DOHH2 (cell line): ENCODE measurements around the gene TBX4.

Experiments used
- H3F3A ChIP-seq: fragments of 200-600 bp; sonication (generic), shearing (Covaris generic); 2 replicates; pipeline ENCODE4 v1.6.0; 2016; ENCODE audit warnings: antibody characterized with exemption, mild to moderate bottlenecking; ENCODE audit not compliant: control insufficient read depth, insufficient read depth
- H3K27ac ChIP-seq: fragments of 200-600 bp; sonication (generic); 2 replicates; pipeline ENCODE4 v1.5.1; 2014; ENCODE audit warnings: low read depth, mild to moderate bottlenecking, low read length, moderate library complexity
- H3K27me3 ChIP-seq: fragments of 200-600 bp; sonication (generic); 2 replicates; pipeline ENCODE4 v1.6.1; 2014; ENCODE audit warnings: mild to moderate bottlenecking, low read length, mixed read lengths; ENCODE audit not compliant: control insufficient read depth
- H3K36me3 ChIP-seq: fragments of 200-600 bp; sonication (generic); 2 replicates; pipeline ENCODE4 v1.6.1; 2014; ENCODE audit warnings: mild to moderate bottlenecking, low read length, moderate library complexity, mixed read lengths; ENCODE audit not compliant: control insufficient read depth
- H3K4me1 ChIP-seq: fragments of 200-600 bp; sonication (generic); 2 replicates; pipeline ENCODE4 v1.6.1; 2014; ENCODE audit warnings: mild to moderate bottlenecking, low read length, mixed read lengths; ENCODE audit not compliant: control insufficient read depth
- H3K4me2 ChIP-seq: fragments of 200-600 bp; sonication (generic); 2 replicates; pipeline ENCODE4 v1.6.0; 2014; ENCODE audit warnings: mild to moderate bottlenecking, low read length, moderate library complexity
- H3K4me3 ChIP-seq: fragments of 200-600 bp; sonication (generic); 2 replicates; pipeline ENCODE4 v1.5.1; 2014; ENCODE audit warnings: mild to moderate bottlenecking, low read length, mixed read lengths
- H3K79me2 ChIP-seq: fragments of 200-600 bp; sonication (generic); 2 replicates; pipeline ENCODE4 v1.6.1; 2014; ENCODE audit warnings: mild to moderate bottlenecking, low read length, mixed read lengths; ENCODE audit not compliant: control insufficient read depth
- H3K9me2 ChIP-seq: fragments of 200-600 bp; sonication (generic); replicated peaks from 2 replicates; pipeline ENCODE4 v1.6.1; 2014; ENCODE audit warnings: mild to moderate bottlenecking, low read length, mixed read lengths; ENCODE audit not compliant: control insufficient read depth
- H3K9me3 ChIP-seq: fragments of 200-600 bp; sonication (generic); 2 replicates; pipeline ENCODE4 v1.6.1; 2014; ENCODE audit warnings: antibody characterized with exemption, low read length, mixed read lengths; ENCODE audit not compliant: control insufficient read depth, insufficient read depth
- H4K20me1 ChIP-seq: fragments of 200-600 bp; sonication (generic); 2 replicates; pipeline ENCODE4 v1.6.0; 2014; ENCODE audit warnings: low read depth, mild to moderate bottlenecking, antibody characterized with exemption, low read length, moderate library complexity; ENCODE audit not compliant: control insufficient read depth, insufficient read depth
- EZH2phosphoT487 ChIP-seq: fragments of 200-600 bp; sonication (generic); IDR thresholded peaks from 2 replicates; pipeline ENCODE4 v1.6.1; 2017; ENCODE audit warnings: borderline replicate concordance, mild to moderate bottlenecking, antibody characterized with exemption, low read length, moderate library complexity, mixed read lengths
- TF ChIP-seq, protein P1 (sequence below): fragments of 200-600 bp; sonication (generic); IDR thresholded peaks from one replicate; pipeline ENCODE4 v1.5.1; 2014; ENCODE audit warnings: antibody characterized with exemption, mild to moderate bottlenecking, low read depth, low read length; ENCODE audit not compliant: poor library complexity, severe bottlenecking

Gene TBX4

DNA sequence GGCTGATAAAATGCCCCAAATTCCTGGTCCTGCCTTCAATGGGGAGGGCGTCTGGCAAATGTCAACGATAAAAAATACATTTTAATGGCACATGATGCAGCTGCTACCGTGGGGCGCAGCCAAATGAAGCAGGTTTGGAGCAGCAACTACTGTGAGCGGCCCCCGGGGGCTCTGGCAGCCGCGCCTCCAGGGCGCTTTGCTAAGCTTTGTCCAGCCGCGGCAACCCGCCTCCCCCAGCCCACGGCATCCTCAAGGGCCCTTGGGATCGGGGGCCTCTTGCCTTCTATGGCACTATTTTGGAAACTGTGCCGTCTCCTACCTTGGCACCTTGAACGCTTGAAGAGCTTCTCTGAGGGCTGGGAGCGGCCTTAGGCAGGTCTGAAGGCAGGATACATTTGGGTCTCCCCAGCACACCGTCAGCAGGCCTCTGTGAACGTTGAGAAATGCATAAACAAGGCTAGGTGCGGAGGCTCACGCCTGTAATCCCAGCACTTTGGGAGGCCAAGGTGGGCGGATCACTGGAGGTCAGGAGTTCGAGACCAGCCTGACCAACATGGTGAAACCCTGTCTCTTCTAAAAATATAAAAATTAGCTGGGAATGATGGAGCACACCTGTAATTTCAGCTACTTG, 25.1 kb downstream of the TBX4 start:
- Histone ChIP-seq H3K4me3 (no peak overlapping the region), H3K9me3 (no peaks in the 10 kb centered on the region), H3F3A (no peaks in the 10 kb centered on the region), H4K20me1 (no peaks in the 10 kb centered on the region), H3K9me2 (no peaks in the 10 kb centered on the region), H3K4me1 (no peaks in the 10 kb centered on the region), H3K27me3 (no peaks in the 10 kb centered on the region), H3K27ac (no peak overlapping the region), H3K4me2 (no peak overlapping the region), H3K36me3 (no peaks in the 10 kb centered on the region), H3K79me2 (no peaks in the 10 kb centered on the region)
- TF ChIP-seq EZH2phosphoT487: no peak
- TF ChIP-seq, protein P1, sequence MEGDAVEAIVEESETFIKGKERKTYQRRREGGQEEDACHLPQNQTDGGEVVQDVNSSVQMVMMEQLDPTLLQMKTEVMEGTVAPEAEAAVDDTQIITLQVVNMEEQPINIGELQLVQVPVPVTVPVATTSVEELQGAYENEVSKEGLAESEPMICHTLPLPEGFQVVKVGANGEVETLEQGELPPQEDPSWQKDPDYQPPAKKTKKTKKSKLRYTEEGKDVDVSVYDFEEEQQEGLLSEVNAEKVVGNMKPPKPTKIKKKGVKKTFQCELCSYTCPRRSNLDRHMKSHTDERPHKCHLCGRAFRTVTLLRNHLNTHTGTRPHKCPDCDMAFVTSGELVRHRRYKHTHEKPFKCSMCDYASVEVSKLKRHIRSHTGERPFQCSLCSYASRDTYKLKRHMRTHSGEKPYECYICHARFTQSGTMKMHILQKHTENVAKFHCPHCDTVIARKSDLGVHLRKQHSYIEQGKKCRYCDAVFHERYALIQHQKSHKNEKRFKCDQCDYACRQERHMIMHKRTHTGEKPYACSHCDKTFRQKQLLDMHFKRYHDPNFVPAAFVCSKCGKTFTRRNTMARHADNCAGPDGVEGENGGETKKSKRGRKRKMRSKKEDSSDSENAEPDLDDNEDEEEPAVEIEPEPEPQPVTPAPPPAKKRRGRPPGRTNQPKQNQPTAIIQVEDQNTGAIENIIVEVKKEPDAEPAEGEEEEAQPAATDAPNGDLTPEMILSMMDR: no peak

DNA sequence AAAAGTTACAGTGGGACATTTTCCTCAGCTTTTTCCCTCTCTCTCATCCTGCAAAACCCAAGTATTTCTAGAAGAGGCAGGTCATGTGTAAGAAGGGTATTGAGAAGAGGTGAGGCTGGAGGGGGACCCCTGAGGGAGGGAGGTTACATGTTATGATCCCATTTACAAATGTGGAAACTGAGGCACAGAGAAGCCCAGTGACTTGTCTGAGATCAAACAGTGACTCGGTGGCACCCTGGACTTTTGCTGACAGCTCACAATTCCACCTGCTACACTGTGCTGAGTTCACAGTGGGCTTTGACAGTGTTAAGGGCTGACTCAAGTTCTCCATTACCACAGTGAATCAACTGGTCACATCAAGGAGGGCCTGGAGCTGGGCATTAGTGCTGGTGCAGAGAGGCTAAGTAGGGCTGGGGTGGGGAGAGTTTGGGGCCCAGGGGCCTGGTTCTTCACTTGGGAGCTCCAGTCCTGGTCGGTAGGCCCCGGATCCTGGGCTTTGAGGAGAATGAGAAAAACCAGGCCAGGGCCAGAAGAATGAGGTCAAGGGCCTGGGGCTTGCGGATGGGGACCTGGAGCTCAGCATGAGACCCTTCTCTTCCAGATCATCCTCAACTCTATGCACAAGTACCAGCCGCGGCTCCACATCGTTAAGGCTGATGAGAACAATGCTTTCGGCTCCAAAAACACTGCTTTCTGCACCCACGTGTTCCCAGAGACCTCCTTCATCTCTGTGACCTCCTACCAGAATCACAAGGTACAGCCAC, 26.0 kb downstream of the TBX4 start:
- TF ChIP-seq EZH2phosphoT487: no peak
- TF ChIP-seq, protein P1: no peak
- no peak overlapping the region for H3K4me2 ChIP-seq
- H3K79me2 ChIP-seq: no peaks in the 10 kb centered on the region
- H3K4me3 ChIP-seq: no peak overlapping the region
- no peaks in the 10 kb centered on the region for H3K36me3 ChIP-seq
- no peaks in the 10 kb centered on the region for H3K9me3 ChIP-seq
- no peaks in the 10 kb centered on the region for H3F3A ChIP-seq
- no peaks in the 10 kb centered on the region for H3K27me3 ChIP-seq
- H3K27ac ChIP-seq: no peak overlapping the region
- H4K20me1 ChIP-seq: no peaks in the 10 kb centered on the region
- no peaks in the 10 kb centered on the region for H3K4me1 ChIP-seq
- no peaks in the 10 kb centered on the region for H3K9me2 ChIP-seq

DNA sequence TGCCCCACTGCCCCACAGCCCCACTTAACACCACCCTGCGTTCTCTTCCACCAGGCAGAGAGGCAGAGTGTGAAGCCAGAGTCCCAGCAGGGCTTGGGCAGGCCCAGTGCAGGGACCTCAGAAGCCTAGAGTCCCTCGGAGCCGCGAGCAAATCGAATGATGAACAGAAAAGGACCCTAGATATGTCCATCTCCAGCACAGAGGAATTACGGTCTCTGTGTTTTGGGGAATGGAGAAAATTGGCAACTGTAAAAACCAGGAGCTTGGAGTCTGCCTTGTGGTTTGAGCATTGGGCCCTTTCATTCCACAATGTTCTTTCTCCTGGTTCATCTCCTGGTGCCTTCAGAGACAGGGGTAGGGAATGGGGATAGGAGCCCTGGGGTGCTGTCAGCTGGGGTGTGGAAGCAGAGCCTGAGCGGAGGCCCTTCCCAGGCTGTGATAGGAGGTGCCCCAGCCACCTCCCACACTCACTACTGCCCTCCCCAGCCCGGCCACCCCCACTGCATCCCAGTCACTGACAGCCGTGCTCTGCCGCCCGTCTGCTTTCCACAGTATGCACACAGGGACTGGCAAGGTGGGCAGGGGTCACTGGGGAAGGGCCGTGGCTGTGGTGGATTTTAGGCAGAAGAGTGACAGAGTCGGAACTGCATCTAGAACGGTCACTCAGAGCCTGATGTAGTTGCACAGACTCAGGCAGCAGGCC, 26.7 kb downstream of the TBX4 start:
- no peaks in the 10 kb centered on the region for H4K20me1 ChIP-seq
- no peak overlapping the region for H3K27ac ChIP-seq
- H3K4me2 ChIP-seq: no peak overlapping the region
- no peaks in the 10 kb centered on the region for H3K4me1 ChIP-seq
- TF ChIP-seq EZH2phosphoT487: no peak
- H3K9me2 ChIP-seq: no peaks in the 10 kb centered on the region
- H3K9me3 ChIP-seq: no peaks in the 10 kb centered on the region
- H3K79me2 ChIP-seq: no peaks in the 10 kb centered on the region
- no peaks in the 10 kb centered on the region for H3K36me3 ChIP-seq
- H3K4me3 ChIP-seq: no peak overlapping the region
- no peaks in the 10 kb centered on the region for H3K27me3 ChIP-seq
- no peaks in the 10 kb centered on the region for H3F3A ChIP-seq
